K562 (cell line): ENCODE measurements around the gene OR6S1. TPM values are rescaled to one million over a fixed set of nuclear protein-coding genes. Genes with fewer than 3 reads are reported as not detected.

Experiments
- HMGN3 ChIP-seq: IDR thresholded peaks from 2 replicates; pipeline ENCODE4 v1.6.1; 2011; ENCODE audit warnings: borderline replicate concordance, low read depth, mild to moderate bottlenecking, mixed read lengths, low read length; ENCODE audit not compliant: insufficient read length; ENCODE audit errors: extremely low read depth
- NUFIP1 ChIP-seq: fragments of 450-650 bp; IDR thresholded peaks from 2 replicates; pipeline ENCODE4 v1.6.1; 2018; ENCODE audit not compliant: partially characterized antibody
- RFX5 ChIP-seq: IDR thresholded peaks from 2 replicates; pipeline ENCODE4 v1.6.1; 2011; ENCODE audit warnings: low read depth, mild to moderate bottlenecking, improper control_type of control experiment, low read length
- SOX6 ChIP-seq: fragments of 450-650 bp; IDR thresholded peaks from 2 replicates; pipeline ENCODE4 v1.6.1; 2014; ENCODE audit warnings: mild to moderate bottlenecking
- SRSF7 ChIP-seq: fragments of 200-400 bp; formaldehyde crosslinking; optimal IDR thresholded peaks from 2 replicates; pipeline ENCODE3; 2017; ENCODE audit warnings: mild to moderate bottlenecking, low read depth, low read length
- STAT5B ChIP-seq: fragments of 250-450 bp; sonication (Bioruptor Pico); IDR thresholded peaks from 2 replicates; pipeline ENCODE4 v1.8.0; 2021; ENCODE audit warnings: mild to moderate bottlenecking, inconsistent platforms
- WHSC1 ChIP-seq: IDR thresholded peaks from one replicate; pipeline ENCODE4 v1.6.1; 2012; ENCODE audit warnings: low read length, control low read depth, inconsistent platforms
- ZNF316 ChIP-seq: fragments of 450-650 bp; IDR thresholded peaks from 2 replicates; pipeline ENCODE4 v1.6.1; 2016
- ZNF717 ChIP-seq: fragments of 250-450 bp; sonication (Bioruptor Pico); IDR thresholded peaks from 2 replicates; pipeline ENCODE4 v1.5.0; 2021
- ZNF764 ChIP-seq: fragments of 250-450 bp; sonication (Bioruptor Pico); IDR thresholded peaks from 2 replicates; pipeline ENCODE4 v1.4.0; 2020; ENCODE audit warnings: low read depth, mild to moderate bottlenecking, moderate library complexity
- polyA plus RNA-seq, 8 experiments: library from polyadenylated mRNA; depleted of rRNA in 4 of 8; stranded (reverse) in 5 of 8; unstranded in 3 of 8; fragments of >200 nt; fragmentation: Nextera tagmentation in 2 of 8; fragmentation: Illumina TruSeq in 1 of 8; extraction: Ambion mirVana in 2 of 8; extraction: Trizol in 1 of 8; gene quantifications; 2 replicates each; pipeline versions ENCODE4 v1.2.1 to v1.2.3, GENCODE V29; 2011 to 2014; ENCODE audit warnings: inconsistent platforms in 1 of 8, missing spikeins in 1 of 8
- total RNA-seq, 7 experiments: library from RNA; depleted of rRNA in 6 of 7; stranded (reverse); fragments of >200 nt in 6 of 7; fragmentation: Illumina TruSeq in 2 of 7; extraction: Trizol in 2 of 7; gene quantifications; 2 replicates each; pipeline versions ENCODE4 v1.2.1 to v1.2.3, GENCODE V29; 2011 to 2021; ENCODE audit warnings: low replicate concordance in 1 of 7
- TF ChIP-seq, protein P1 (sequence below): fragments of 450-650 bp; IDR thresholded peaks from 2 replicates; pipeline ENCODE4 v1.6.1; 2016; ENCODE audit warnings: low read depth
- TF ChIP-seq, protein P2 (sequence below): fragments of 250-450 bp; sonication (Bioruptor Pico); IDR thresholded peaks from 2 replicates; pipeline ENCODE4 v1.8.0; 2021; ENCODE audit warnings: mild to moderate bottlenecking, moderate library complexity
- TF ChIP-seq, protein P3 (sequence below): fragments of 250-450 bp; sonication (Bioruptor Pico); IDR thresholded peaks from 2 replicates; pipeline ENCODE4 v1.4.0; 2020; ENCODE audit warnings: mild to moderate bottlenecking
- TF ChIP-seq, protein P4 (sequence below): fragments of 200-800 bp; sonication (Bioruptor generic); IDR thresholded peaks from 2 replicates; pipeline ENCODE4 v1.6.1; 2017; ENCODE audit warnings: missing genetic modification characterization, missing compliant biosample characterization

The OR6S1 gene
- total and polyA plus RNA-seq, 9 of the 15 experiments (the other 6 are each of a cell fraction or from before 2014, with no cell fraction given): not detected

DNA sequence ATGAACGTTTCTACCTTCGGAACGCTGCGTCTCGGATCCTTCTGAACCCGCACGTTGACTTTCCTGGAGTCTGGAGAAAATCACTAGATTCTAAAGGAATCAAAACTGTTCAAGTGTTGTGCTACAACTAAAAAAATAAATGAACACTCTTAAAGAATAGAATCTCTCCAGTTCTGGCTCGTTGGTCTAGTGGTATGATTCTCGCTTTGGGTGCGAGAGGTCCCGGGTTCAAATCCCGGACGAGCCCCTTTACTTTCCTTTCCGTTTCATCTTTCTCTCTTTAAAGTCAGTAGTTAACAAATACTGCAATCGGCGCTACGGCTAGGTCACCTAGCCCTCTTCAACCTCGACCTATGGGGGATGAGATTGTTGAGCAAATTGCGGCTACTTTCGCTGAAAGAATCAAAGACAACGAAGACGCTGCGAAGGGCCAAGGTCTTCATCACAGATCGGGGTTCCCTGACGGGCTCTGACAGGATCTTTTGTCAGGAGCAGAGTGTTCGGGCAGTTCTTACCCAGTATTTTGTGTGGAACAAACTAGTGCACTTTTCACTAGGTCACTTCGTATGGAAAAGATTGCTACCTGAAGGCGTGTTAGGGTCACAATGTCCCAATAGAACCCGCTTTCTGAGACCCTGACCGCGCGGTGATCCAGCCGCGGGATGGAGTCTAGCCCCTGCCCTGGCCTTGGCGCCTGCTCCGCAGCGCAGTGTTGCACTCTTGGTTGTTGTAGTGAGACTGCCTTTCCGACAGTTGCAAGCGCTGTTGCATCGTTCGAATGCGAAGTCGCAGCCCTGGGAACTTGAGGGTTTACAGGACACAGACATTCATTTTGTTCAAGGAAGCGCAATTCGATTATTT, 8.4 kb downstream of the OR6S1 start (continued):
- TF ChIP-seq WHSC1 (no peak), STAT5B (CRISPR knock-in tag) (no peak), ZNF764 (CRISPR knock-in tag) (no peak), HMGN3 (no peak), SOX6 (peak; percentile 74), RFX5 (peak; percentile 7; the same call in 1 of the 2 replicates), SRSF7 (no peak), ZNF316 (no peak), NUFIP1 (no peak), ZNF717 (CRISPR knock-in tag) (no peak)
- TF ChIP-seq, protein P1, sequence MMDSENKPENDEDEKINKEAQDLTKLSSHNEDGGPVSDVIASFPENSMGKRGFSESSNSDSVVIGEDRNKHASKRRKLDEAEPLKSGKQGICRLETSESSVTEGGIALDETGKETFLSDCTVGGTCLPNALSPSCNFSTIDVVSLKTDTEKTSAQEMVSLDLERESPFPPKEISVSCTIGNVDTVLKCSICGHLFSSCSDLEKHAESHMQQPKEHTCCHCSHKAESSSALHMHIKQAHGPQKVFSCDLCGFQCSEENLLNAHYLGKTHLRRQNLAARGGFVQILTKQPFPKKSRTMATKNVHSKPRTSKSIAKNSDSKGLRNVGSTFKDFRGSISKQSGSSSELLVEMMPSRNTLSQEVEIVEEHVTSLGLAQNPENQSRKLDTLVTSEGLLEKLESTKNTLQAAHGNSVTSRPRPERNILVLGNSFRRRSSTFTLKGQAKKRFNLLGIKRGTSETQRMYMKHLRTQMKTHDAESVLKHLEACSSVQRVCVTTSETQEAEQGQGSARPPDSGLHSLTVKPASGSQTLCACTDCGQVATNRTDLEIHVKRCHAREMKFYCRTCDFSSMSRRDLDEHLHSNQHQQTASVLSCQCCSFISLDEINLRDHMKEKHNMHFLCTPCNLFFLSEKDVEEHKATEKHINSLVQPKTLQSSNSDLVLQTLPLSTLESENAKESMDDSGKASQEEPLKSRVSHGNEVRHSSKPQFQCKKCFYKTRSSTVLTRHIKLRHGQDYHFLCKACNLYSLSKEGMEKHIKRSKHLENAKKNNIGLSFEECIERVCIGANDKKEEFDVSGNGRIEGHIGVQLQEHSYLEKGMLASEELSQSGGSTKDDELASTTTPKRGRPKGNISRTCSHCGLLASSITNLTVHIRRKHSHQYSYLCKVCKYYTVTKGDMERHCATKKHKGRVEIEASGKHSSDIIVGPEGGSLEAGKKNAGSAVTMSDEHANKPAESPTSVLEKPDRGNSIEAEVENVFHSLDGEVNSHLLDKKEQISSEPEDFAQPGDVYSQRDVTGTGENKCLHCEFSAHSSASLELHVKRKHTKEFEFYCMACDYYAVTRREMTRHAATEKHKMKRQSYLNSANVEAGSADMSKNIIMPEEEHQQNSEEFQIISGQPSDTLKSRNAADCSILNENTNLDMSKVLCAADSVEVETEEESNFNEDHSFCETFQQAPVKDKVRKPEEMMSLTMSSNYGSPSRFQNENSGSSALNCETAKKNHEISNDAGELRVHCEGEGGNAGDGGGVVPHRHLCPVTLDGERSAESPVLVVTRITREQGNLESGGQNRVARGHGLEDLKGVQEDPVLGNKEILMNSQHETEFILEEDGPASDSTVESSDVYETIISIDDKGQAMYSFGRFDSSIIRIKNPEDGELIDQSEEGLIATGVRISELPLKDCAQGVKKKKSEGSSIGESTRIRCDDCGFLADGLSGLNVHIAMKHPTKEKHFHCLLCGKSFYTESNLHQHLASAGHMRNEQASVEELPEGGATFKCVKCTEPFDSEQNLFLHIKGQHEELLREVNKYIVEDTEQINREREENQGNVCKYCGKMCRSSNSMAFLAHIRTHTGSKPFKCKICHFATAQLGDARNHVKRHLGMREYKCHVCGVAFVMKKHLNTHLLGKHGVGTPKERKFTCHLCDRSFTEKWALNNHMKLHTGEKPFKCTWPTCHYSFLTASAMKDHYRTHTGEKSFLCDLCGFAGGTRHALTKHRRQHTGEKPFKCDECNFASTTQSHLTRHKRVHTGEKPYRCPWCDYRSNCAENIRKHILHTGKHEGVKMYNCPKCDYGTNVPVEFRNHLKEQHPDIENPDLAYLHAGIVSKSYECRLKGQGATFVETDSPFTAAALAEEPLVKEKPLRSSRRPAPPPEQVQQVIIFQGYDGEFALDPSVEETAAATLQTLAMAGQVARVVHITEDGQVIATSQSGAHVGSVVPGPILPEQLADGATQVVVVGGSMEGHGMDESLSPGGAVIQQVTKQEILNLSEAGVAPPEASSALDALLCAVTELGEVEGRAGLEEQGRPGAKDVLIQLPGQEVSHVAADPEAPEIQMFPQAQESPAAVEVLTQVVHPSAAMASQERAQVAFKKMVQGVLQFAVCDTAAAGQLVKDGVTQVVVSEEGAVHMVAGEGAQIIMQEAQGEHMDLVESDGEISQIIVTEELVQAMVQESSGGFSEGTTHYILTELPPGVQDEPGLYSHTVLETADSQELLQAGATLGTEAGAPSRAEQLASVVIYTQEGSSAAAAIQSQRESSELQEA: peak; percentile 52; the same call in 1 of the 2 replicates
- TF ChIP-seq, protein P2, sequence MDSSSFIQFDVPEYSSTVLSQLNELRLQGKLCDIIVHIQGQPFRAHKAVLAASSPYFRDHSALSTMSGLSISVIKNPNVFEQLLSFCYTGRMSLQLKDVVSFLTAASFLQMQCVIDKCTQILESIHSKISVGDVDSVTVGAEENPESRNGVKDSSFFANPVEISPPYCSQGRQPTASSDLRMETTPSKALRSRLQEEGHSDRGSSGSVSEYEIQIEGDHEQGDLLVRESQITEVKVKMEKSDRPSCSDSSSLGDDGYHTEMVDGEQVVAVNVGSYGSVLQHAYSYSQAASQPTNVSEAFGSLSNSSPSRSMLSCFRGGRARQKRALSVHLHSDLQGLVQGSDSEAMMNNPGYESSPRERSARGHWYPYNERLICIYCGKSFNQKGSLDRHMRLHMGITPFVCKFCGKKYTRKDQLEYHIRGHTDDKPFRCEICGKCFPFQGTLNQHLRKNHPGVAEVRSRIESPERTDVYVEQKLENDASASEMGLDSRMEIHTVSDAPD: no peak
- TF ChIP-seq, protein P3, sequence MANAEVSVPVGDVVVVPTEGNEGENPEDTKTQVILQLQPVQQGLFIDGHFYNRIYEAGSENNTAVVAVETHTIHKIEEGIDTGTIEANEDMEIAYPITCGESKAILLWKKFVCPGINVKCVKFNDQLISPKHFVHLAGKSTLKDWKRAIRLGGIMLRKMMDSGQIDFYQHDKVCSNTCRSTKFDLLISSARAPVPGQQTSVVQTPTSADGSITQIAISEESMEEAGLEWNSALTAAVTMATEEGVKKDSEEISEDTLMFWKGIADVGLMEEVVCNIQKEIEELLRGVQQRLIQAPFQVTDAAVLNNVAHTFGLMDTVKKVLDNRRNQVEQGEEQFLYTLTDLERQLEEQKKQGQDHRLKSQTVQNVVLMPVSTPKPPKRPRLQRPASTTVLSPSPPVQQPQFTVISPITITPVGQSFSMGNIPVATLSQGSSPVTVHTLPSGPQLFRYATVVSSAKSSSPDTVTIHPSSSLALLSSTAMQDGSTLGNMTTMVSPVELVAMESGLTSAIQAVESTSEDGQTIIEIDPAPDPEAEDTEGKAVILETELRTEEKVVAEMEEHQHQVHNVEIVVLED: no peak
- TF ChIP-seq, protein P4, sequence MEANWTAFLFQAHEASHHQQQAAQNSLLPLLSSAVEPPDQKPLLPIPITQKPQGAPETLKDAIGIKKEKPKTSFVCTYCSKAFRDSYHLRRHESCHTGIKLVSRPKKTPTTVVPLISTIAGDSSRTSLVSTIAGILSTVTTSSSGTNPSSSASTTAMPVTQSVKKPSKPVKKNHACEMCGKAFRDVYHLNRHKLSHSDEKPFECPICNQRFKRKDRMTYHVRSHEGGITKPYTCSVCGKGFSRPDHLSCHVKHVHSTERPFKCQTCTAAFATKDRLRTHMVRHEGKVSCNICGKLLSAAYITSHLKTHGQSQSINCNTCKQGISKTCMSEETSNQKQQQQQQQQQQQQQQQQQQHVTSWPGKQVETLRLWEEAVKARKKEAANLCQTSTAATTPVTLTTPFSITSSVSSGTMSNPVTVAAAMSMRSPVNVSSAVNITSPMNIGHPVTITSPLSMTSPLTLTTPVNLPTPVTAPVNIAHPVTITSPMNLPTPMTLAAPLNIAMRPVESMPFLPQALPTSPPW (CRISPR knock-in tag): no peak
